HG03103 (cell line): ENCODE data around the gene GSK3B.

Experiments
- ATAC-seq: cut with Tn5 transposase; IDR thresholded peaks from one replicate; pipeline ENCODE4 v1.9.1; 2021; ENCODE audit warnings: low read depth; ENCODE audit not compliant: unreplicated experiment

Gene GSK3B

DNA sequence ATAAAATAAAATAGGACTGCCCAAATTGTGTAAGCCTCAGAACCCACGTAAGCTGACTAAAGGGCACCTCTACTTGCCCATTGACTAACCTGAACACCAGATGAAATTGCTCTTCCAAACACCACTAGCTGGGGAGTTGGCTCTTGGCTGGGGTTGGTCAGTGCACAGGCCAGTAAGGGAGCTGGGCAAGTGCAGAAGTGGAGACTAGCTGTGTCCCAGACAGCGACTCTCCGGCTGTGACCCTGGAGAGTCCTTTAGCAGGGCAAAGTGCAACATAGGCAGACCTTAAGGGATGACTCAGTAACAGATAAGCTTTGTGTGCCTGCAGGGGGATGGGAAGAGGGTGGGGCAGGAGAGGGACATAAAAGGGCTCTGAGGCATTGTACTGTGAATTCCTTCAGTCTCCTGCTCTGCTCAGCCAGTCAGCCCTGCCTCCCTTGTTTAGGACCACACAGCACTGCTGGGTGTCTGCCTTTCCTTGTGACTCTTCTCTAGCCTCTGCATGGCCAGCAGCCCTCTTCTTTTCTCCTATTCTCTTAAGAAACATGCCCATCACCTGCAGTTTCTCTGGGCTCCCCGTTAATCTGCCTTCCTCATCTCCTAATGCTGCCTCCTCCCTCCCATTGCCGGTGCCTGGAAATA lies 299.2 kb downstream of the GSK3B start:
- no peak for ATAC-seq

DNA sequence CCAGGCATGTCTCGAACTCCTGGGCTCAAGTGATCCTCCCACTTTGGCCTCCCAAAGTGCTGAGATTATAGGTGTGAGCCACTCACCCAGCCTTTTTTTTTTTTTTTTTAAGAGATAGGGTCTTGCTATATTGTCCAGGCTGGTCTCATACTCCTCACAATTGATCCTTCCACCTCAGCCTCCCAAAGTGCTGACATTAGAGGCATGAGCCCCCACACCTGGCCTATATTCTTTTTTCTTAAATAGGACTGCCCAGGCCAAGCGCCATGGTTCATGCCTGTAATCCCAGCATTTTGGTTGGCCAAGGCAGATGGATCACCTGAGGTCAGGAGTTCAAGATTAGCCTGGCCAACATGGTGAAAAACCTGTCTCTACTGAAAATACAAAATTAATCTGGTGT lies 299.8 kb downstream of the GSK3B start:
- no peak for ATAC-seq

DNA sequence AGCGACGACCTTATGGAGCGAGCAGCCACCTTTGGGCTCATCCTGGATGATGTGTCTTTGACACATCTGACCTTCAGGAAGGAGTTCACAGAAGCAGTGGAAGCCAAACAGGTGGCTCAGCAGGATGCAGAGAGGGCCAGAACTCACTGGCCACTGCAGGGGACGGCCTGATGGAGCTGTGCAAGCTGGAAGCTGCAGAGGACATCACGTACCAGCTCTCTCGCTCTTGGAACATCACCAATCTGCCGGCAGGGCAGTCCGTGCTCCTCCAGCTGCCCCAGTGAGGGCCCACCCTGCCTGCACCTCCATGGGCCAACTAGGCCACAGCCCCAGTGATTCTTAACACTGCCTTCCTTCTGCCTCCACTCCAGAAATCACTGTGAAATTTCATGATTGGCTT lies 302.0 kb downstream of the GSK3B start:
- ATAC-seq, result no peak

DNA sequence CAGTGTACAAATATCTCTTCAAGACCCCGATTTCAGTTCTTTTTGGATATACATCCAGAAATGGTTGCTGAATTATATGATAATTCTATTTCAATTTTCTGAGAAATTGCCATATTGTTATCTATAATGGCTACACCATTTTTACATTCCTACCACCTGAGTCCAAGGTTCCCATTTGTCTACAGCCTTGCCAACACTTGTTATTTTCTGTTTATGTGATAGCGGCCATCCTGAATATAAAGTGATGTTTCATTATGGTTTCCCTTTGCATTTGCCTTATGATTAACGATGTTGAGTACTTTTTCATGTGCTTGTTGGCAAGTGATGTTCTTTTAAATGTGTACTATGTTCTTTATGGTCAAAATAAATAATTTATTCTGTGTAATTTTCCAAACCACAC lies 303.9 kb downstream of the GSK3B start:
- no peak for ATAC-seq

DNA sequence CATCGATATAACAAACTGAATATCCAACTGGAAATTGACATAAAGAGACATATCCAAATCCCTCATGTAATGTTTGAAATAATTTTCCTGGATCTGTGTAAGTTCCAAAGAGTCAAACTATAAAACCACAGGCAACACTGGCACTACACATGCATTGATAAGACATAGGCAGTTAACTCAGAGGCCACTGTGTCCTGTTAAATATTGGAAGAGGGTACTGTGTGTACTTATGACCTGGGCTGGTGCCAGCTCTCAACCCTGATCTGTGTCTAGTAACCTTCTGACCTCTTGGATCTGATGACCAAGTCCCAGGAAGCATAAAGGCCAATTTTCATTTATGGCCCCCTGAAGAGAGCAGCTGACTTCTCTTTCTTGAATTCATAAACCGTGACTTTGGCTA lies 307.8 kb downstream of the GSK3B start:
- ATAC-seq, result no peak

DNA sequence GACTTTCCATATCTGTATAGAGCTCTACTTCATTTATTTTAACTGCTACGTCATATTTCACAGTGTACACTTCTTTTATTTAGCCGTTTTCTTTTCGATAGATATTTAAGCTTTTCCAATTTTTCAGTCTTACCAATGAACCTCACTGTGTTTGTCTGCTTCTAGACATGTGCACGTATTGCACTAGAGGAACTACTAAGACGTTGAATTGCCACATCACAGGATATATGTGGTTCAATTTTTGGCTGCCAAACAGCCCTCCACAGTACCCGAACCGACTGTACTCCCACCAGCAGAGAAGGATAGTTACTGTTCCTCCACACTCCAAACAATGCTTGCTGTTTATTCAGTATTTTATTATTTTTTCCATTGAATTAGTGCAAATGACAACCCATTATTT lies 310.4 kb downstream of the GSK3B start:
- no peak for ATAC-seq

DNA sequence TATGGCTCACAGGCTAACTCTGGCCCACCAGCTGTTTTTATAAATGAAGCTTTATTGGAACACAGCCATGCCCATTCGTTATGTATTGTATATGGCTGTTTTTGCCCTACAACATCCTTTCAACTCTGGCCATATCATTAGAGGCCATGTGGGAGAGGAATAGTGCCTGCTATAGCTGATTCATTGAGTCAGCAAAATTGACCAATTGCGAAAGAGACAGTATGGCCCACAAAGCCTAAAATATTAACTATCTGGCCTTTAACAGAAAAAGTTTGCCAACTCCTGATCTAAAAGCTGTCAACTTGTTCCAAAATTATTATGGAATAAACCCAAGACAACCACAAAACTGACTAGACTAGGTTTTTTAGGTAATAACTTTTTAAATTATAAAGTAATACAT lies 311.0 kb downstream of the GSK3B start:
- no peak for ATAC-seq

DNA sequence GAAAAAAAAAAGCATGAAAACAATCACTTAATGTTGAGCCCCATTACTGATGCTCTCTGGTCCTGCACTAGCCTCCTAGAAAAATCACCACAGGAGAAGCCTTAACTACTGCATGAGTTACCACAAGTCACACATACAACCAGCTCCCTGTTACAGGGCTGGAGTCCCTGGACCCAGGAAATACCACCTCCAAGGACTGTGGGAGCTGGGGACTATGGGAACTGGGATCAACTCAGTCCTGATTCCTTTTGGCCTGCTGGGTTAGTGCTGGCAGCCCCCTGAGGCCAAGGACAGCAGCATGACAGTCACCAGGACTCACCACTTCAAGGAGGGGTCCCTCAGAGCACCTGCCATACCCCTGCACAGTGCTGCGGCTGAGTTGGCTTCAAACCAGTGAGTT lies 311.8 kb downstream of the GSK3B start:
- no peak for ATAC-seq

DNA sequence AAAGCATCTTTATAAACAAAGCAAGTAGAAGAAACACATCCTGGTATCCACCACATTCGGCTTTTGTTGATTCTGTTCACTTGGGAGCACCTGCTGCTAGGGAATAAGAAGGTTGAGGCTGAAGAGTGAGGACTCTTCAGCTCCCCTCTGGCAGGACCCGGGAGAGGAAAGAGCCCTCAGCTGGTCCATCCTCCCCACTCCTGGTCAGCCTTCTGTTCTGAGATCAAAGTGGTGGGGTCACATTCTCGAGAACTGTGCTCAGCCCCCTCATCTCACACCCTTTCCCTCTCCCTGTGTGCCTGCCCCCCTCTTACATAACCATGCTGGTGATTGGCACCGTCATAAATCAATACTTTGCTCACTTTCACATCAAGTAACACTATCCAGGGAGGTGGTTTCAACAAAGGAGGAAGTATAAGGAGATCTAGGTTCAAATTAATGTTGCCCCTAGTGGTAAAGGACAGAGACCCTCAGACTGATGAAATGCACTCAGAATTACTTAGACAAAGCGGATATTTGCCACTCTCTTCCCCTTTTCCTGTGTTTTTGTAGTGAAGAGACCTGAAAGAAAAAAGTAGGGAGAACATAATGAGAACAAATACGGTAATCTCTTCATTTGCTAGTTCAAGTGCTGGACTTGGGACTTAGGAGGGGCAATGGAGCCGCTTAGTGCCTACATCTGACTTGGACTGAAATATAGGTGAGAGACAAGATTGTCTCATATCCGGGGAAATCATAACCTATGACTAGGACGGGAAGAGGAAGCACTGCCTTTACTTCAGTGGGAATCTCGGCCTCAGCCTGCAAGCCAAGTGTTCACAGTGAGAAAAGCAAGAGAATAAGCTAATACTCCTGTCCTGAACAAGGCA lies 312.7 kb downstream of the GSK3B start, which contains the start of gene NR1I2:
Gene NR1I2, plus strand, starts transcription at position 772 of the 869 bp plus-strand sequence.
- no peak for ATAC-seq

DNA sequence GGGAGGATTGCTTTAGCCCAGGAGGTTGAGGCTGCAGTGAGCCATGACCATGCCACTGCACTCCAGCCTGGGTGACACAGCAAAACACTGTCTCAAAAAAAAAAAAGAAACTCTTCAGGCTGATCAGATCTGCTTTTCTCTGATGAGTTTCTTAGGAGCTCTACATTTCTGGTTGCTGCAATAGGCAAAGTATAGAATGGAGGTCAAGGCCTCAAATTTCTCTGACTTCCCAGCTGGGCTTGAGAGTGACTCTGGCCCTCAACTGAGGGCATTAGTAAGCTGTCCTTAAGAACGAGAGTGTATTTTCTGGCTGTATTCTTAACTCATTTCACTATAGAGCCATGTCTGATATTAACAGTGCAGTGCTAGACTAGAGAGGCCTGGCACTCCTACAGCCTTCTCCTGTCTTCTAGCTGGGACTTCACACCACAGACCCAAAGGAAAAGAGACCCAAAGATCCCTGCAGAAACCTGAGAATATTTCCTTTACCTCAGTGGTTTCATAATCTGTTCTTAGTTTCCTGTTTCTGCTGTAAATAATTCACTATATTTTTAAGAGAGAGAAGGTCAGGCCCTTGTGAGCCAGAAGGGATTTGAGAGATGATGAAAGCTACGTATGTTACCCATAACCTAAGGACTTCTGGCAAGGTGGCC lies 314.4 kb downstream of the GSK3B start:
- ATAC-seq, result no peak

DNA sequence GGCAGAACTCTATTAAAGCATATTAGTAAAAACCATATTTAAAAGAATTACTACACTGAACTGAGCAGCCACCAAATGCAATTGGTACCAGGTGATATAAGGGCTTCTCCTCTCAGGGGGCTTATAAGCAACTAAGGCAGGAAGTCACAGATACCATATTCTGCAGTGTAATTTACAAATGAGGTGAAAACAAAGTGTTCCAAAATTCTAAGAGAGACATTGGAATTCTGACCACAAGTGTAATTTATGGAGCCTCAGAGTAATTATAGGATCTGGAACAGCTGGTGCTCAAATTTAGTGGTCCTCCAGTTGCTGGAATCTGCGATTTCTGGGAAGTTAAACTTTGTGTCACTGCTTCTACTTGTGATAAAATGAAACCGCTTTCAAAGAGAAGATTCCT lies 315.4 kb downstream of the GSK3B start:
- no peak for ATAC-seq

DNA sequence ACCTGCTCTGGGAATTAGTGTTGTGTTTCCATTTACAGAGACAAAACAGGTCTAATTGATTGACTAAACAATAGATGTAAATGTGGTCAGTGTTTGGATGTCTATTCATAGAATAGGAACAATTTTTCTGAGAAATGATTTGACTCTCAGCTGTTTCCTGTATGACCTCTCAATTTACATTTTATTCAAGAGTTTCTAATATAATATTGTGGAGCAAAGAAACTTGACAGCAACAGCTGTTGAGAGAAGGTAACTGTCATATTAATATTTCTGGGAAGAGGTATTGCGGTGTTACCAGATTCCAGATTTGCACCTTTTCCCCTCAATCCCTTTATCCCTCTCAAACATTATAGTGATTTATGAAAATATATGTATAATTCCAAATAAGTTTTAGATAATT lies 316.1 kb downstream of the GSK3B start:
- no peak for ATAC-seq

DNA sequence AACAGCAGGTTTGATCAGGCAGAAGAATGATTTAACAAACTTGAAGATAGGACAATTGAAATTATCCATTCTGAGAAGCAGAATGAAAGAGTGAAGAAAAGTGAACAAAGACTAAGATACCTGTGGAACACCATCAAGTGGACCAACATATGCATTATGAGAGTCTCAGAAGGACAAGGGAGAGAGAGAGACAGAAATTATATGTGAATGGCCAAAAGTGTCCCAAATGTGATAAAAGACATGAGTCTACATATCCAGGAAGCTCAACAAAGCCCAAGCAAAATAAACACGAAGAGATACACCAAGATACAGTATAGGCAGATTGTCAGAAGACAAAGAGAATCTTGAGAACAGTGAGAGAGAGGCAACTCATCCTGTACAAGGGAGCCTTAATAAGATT lies 317.9 kb downstream of the GSK3B start:
- no peak for ATAC-seq

DNA sequence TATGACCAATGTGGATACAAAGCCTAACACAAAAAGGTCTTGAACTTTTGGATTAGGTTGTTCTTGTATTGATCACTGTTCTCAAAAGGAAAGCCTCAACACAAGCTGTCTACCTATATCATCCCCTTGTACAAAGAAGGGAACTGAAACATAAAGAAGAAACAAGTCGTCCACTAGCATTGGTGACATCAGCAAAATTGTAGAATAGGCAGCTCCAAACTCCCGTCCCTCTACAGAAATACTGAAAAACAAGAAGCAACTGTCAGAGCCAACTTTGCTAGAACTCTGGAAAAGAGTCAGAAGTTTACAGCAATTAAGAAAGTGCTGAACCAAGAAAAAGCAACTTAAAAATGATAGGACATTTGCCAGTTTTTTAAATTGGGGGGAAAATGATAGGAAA lies 319.8 kb downstream of the GSK3B start:
- ATAC-seq, result peak; percentile 89
